ENCODE data around the gene SPAG17.
A peak's percentile ranks its signal among the peaks of the same experiment; 100 is the strongest.

Gene SPAG17

GRCh38 chr1:118082984-118083383 lies 102.0 kb downstream of the SPAG17 start:
- Histone ChIP-seq H3K4me3 (ENCODE audit: low read depth, low read length) (no peak overlapping the region), H3K27me3 (no peaks in the 10 kb centered on the region), H3K9me3 (no peaks in the 10 kb centered on the region), H3K4me1 (no peaks in the 10 kb centered on the region), H3K36me3 (no peaks in the 10 kb centered on the region)
- DNase-seq: no peak
- TF ChIP-seq CTCF (IDR thresholded peaks at IDR 0.05; ENCODE audit: low read depth, low read length): no peak

- H3K4me1 ChIP-seq: no peaks in the 10 kb centered on the region
- no peak for TF ChIP-seq CTCF (IDR thresholded peaks at IDR 0.05; ENCODE audit: low read depth, low read length)
- no peak overlapping the region for H3K4me3 ChIP-seq (ENCODE audit: low read depth, low read length)
- no peaks in the 10 kb centered on the region for H3K36me3 ChIP-seq
- DNase-seq: no peak
- H3K9me3 ChIP-seq: no peaks in the 10 kb centered on the region
- no peaks in the 10 kb centered on the region for H3K27me3 ChIP-seq
Measured at GRCh38 chr1:118081387-118081786, 103.6 kb downstream of the SPAG17 start.

- H3K36me3 ChIP-seq: no peaks in the 10 kb centered on the region
- no peaks in the 10 kb centered on the region for H3K27me3 ChIP-seq
- H3K4me1 ChIP-seq: no peaks in the 10 kb centered on the region
- no peak for DNase-seq
- peak; percentile 56 for TF ChIP-seq CTCF (IDR thresholded peaks at IDR 0.05; ENCODE audit: low read depth, low read length)
- H3K4me3 ChIP-seq (ENCODE audit: low read depth, low read length): no peak overlapping the region
- H3K9me3 ChIP-seq: no peaks in the 10 kb centered on the region
Measured at GRCh38 chr1:118077331-118078045, 107.5 kb downstream of the SPAG17 start.

- Histone ChIP-seq H3K36me3 (no peaks in the 10 kb centered on the region), H3K4me1 (no peaks in the 10 kb centered on the region), H3K4me3 (ENCODE audit: low read depth, low read length) (no peak overlapping the region), H3K27me3 (no peaks in the 10 kb centered on the region), H3K9me3 (no peaks in the 10 kb centered on the region)
- TF ChIP-seq CTCF (IDR thresholded peaks at IDR 0.05; ENCODE audit: low read depth, low read length): no peak
- DNase-seq: no peak
Measured at GRCh38 chr1:118075116-118075515, 109.9 kb downstream of the SPAG17 start.

- no peaks in the 10 kb centered on the region for H3K36me3 ChIP-seq
- DNase-seq: no peak
- no peak for TF ChIP-seq CTCF (IDR thresholded peaks at IDR 0.05; ENCODE audit: low read depth, low read length)
- H3K4me1 ChIP-seq: no peaks in the 10 kb centered on the region
- no peak overlapping the region for H3K4me3 ChIP-seq (ENCODE audit: low read depth, low read length)
- no peaks in the 10 kb centered on the region for H3K9me3 ChIP-seq
- no peaks in the 10 kb centered on the region for H3K27me3 ChIP-seq
Measured at GRCh38 chr1:118073648-118074435, 111.2 kb downstream of the SPAG17 start.

DNA sequence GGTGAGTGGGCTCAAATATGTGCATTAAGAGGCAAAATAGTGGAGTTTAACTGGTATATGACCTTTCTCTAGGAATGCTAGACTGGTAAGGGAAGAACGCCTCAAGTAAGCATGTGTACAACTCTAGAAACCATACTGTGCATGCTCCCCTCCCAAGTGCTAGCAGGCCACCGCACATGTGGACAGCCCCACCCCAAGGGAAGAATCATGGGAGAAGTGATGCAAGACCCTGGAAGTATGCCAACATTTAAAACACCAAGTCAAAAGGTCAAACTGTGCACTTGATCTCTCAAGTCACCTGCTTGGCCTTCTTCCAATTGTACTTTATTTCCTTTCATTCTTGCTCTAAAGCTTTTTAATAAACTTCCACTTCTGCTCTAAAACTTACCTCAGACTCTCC lies 135.0 kb downstream of the SPAG17 start:
- no peaks in the 10 kb centered on the region for H3K9me3 ChIP-seq

More for the DNA sequence above, 135.0 kb downstream of the SPAG17 start:
- no peaks in the 10 kb centered on the region for H3K36me3 ChIP-seq
- no peak for DNase-seq
- no peak for TF ChIP-seq CTCF (IDR thresholded peaks at IDR 0.05; ENCODE audit: low read depth, low read length)
- no peaks in the 10 kb centered on the region for H3K4me1 ChIP-seq
- H3K27me3 ChIP-seq: no peaks in the 10 kb centered on the region
- no peak overlapping the region for H3K4me3 ChIP-seq (ENCODE audit: low read depth, low read length)

Measured in BE2C (cell line).